HG03571 (cell line): ENCODE measurements around the gene CFAP46.
"Not testable (repeated sequence)": the region's sequence is repeated elsewhere in the genome, so short reads cannot be mapped to it uniquely, and the experiment has no call there.

Experiments
- ATAC-seq: cut with Tn5 transposase; IDR thresholded peaks from one replicate; pipeline ENCODE4 v1.9.1; 2021; ENCODE audit not compliant: unreplicated experiment

Gene CFAP46

DNA sequence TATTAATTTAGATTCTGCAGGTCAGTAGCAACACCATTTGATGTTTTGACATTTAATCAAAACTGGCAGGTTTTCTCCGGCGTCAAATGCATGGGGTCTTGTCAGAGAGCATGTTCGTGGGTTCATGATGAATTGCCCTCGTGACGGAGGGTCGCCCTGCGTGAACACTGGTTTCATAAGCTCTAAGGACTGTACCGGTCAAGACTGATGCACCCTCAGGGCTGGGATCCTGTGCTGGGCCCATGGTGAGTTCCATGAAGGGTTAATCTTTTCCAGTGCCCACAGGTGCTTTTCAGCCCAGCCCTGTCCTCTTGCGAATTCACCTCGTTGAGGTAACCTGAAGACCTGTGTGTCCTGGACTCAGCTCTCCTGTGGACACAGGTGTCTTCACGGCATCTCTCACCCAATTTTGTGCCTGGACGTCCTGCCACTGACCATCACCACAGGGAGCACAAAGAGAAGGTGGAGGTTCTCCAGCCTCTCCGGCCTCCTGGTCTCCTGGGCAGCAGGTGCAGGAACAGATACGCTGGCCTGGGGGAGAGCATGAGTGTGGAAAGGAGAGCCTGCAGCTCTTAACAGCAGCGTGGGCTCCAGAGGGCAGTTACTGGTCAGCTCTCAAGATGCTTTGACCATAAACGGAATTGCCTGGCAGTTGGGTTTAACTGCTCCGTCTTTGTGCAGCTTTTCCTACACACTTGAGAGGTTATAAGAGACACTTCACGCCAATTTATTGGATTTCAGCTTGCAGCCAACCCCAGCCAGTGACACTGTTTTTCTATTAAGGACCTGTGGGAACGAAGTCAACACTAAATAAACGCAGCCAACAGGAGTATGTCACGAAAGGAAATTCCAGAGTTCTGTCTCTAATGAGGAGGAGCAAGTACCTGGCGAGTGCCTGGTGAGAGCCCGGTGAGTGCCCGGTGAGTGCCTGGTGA is 37.4 kb upstream of the CFAP46 start:
- ATAC-seq, result no peak

DNA sequence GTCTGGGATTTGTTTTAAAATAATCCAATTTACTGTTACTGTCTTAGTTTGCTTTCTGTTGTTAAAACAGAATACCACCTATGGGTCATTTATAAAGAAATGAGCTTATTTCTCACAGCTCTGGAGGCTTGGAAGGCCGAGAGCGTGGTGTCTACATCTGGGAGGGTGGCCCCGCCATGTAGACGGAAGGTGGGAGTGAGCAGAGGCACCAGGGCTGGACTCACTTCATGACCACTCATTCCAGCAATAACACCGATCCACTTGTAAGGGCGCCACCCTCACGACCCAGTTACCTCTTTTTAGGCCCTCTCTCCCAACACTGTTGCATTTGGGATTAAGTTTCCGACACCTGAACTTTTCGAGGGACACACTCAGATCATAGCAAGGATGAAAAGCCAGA is 36.2 kb upstream of the CFAP46 start:
- no peak for ATAC-seq

DNA sequence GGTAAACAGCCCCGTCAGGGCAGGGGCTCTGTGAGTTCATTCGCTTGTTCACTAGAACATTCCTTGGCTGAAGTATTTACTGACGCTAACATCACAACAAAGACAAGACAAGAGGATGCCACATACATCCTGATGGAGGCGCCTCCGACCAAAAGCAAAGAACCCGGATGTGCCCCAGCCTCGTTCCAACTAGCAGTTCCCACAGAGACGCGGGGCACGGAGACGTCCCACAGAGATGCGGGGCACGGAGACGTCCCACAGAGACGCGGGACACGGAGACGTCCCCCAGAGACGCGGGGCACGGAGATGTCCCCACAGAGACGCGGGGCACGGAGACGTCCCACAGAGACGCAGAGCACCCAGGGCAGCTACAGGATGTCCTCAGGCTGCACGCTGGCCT is 35.4 kb upstream of the CFAP46 start:
- ATAC-seq, result no peak

DNA sequence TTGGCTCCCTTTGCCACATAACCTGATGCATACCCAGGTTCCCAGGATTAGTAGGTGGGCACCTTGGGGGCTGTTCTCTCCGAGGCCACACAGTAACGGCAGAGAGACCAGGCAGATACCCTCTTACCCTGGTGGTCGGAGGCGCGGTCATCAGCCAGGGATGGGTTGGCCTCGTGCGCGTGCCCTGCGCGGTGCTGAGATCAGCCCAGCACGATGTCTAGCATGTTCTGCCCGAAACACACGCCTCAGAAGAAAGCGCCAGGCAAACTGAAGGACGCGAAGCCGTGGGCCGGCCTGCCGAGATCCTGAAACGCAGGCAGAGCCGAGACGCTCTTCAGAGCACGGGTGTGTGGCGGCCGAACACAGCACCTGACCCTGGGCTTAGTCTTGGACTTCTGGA is 34.7 kb upstream of the CFAP46 start:
- ATAC-seq, result no peak

DNA sequence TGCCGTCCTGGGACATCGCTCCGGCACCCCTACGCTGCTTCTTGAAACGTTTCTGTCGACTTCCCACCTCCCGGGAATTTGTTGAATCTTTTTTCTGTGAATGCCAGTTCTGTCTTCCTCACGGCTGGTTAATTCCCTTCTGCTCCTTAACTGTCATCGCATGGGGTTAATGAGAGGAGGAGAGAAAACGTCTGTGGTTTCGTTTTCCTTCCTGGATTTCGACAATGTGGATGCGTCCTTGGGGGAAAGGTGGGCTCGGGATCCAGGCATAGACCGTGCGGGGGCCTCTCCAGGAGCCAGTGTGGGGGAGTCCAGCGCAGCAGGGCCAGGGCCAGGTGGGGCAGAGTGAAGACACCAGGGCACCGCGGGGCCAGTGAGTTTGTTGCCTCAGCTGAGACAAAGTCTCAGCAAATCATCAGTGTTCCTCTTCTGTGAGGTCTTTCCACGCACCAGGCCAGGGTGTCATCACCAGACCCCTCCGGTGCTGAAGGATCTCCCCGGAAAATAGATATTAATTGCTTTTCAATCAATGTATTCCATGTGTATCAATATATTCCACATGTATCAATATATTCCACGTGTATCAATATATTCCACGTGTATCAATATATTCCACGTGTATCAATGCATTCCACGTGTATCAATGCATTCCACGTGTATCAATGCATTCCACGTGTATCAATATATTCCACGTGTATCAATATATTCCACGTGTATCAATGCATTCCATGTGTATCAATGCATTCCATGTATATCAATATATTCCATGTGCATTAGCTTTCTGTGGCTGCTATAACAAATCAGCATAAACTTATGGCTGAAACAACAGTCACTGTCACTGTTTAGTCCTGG is 33.7 kb upstream of the CFAP46 start:
- no peak for ATAC-seq

DNA sequence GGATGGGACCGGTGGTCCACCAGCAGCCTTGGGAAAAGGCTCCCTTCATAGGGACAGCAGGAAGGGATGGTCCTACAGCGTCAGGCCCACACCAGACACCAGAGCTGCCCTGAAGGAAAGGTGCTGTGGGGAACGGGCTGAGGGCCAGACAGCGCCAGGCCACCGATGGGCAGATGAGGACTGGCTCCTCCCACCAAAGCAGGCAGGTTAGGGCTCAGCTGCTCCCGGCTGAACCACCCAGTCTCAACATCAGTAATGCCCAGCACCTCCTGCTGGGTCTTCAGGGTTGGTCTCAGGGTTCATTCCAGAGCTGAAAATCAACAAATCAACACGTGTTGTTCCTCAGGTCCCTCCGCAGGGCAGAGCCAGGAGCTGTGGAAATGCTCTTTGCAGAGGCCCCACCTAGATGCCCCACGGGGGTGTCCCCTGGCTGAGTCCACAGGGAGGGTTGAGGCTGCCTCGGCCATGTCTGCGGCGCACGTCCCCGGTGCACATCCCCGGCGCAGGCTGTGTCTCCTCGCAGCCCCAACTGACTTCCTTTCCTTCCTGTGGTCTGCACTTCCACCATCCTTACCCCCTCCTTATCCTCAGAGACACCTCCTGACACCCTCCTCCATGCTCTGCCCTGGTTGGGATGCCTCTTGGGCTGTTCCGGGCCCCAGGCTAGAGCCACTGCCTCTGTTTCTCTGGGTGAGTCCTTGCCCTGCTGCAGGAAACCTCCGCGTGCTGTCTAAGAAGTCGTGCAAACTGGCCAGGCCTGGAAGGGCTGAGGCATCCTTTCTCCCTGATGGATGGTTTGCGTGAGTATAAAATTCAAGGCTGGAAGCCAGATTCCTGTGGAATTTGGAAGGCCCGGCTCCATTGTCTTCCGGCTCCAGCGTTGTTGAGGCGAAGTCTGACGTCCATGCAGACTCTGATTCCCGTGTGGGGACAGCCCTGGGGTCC is 32.8 kb upstream of the CFAP46 start:
- ATAC-seq, result no peak

DNA sequence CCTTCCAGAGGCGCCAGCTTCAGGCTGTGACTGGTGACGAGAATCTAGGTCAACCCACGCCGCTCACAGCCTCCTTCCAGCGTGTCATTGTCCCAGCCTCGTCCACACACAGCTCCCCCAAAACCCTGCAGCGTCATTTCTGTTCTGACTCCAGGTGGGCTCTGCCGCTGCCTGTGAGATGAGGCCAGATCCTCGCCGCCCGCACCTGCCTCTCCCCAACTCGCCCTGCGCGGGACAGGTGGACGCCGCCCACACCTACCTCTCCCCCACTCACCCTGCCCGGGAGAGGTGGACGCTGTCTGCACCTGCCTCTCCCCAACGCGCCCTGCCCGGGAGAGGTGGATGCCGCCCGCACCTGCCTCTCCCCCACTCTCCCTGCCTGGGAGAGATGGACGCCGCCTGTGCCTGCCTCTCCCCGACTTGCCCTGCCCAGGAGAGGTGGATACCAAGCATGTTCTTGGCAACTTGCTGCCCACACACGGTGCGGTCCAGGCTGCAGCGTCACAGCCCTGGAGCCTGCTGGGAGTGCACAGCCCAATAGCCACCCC is 32.0 kb upstream of the CFAP46 start:
- no peak for ATAC-seq

DNA sequence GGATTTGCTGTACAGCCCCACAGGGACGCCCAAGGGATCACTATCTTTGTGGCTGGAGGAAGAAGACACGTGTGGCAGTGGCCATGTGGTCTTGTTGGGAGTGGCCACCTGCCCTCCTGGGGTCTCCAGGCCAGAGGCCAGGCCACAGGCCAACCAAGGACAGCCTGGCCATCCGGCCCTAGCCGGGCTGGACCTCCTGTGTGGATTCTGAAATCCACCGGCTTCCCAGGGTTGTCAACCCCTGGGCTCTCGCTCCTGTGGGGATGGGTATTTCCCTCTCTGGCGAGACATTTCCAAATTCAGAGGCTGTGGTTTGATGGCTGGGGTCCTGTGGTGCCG is 31.5 kb upstream of the CFAP46 start:
- ATAC-seq, result no peak

DNA sequence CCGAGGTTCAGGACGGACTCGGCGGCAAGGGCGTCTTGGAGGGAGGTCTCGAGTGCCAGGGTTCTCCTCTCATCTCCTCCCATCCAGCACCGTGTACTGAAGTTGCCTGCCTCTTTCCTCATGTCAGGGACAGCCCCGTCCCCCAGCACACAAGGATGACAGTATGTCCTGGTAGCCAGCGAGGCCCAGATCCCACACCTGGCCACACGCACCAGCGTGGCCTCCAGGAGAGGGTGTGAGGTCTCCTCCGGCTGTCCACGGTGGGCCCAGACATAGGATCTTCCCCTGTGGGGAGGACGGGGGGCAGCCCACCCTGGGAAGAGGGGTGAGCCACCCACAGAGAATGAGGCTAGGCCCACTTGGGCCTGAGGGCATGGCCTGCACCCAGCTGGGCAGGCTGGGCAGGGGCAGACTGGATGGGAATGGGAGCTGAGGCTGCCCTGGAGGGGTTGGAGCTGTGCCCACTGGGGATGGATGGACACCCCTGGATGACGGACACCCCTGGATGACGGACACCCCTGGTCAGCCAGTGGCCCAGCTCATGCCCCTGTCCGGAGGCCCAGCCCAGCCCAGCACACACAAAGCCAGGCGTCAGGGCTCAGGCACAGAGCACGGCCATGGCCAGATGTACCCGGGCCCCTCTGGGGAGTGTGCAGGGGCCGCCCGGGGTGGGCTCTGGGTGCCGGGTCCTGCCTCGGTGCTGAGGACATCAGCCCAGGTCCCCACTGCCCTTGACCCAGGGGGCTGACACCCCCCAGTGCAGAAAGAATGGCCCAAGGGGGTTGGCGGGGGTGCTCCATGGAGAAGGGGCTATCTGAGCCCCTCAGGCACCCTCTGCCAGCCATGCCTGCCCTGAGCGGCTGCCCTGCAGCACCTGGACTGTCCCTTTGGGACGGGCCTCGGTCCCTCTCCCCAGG is 30.9 kb upstream of the CFAP46 start:
- no peak for ATAC-seq

DNA sequence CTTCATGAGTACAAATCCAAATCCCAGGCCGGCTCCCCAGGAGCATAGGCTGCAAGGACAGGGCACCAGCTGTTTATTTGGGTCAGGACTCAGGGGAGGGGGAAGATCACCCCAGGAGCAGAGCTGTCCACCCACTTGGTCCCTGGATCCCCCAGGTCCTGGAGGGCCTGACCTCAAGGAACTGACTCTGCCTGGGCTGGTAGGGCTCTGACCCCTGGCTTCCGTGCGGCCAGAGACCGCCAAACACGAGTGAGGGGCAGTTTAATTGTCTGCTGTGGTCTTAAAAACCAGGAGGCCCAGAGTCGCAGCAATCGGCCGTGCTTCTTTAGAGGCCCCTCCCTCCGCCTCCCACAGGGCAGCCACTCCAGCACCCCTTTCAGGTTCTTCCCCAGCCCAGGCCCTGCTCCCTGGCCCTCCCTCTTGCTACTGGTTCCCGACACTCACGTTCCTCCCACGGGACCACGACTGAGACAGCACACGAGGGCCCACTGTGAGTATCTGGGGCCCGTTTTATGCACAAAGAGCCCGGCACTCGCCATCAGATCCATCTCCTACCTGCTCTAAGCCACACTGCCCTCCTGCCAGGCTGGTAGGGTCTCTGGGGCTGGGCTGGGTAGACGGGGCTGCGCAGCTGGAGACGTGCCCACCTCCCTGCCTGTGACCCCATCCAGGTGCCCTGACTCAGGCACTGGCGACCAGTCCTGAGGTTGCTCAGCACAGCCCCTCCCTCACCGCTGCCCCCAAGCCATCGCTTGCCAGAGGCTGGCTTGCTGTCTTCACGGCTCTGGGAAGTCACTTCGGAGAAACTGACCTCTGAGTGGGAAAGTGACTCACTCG is 30.0 kb upstream of the CFAP46 start:
- ATAC-seq, result no peak

DNA sequence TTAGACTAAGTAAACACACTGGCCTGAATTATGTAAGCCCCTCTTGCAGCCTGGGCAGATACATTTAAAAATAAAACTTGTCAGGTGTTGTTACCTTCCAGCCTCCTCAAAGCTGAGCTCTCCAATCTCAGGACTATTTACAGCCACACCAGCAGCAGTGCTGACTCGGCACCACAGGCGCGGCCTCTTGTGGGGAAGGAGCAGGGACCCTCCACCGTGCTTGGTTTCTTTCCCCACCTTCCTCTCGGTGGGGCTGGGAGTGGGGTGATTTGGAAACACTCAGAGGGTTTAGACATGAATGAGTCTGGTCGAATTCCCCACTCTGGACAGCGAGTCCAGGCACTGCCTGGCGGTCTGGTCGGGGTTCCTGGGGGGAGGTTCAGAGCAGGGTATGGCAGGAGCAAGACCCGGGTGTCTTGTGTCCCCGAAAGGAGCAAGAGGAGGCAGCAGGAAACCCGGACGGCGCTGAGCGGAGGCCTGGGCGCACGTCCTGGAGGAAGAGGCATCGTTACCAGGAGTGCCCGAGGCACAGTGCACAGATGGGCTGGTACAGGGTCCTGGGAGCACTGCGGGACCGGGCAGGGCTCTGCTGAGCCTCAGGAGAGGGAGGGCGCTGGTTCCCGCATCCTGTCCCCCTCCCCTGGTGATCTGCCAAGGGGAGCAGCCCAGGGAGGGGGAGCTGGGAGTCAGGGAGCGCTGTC is 29.2 kb upstream of the CFAP46 start:
- no peak for ATAC-seq

DNA sequence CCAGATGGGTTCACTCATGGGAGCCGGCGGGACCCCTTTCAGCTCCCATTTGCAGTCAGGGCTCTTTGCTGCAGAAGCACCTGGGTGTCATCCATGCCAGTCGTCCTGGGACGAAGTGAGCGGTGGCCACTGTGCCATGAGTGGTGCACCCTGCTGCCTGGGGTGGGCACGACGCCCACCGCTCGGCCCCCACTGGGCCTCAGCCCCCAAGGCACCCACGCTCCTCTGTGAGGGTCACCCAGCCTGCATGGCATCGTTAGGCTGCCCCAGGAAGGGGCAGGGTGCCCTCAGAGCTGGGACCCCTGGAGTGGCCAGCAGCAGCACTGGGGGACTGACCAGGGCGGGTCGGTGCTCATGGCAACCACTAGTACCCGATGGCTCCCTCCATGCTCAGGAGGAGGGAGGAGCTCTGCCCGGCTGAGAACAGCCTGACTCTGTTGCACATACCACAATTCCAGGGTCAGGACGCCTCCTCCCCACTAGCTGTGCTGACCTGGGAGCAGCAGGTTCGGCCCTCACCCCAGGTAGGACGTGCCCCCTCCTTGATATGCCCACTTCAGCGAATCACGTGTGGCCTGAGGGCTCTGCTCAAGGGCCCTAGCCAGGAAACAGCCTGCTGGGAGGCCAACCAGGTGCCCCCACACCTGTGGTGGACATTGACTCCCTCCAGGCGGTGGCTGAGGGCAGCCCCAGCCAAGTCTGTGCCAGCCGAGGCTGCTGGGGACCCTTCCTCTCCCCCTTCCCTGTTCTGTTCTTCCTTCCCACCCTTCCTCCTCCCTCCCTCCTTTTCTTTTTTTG is 28.5 kb upstream of the CFAP46 start:
- ATAC-seq, result no peak

DNA sequence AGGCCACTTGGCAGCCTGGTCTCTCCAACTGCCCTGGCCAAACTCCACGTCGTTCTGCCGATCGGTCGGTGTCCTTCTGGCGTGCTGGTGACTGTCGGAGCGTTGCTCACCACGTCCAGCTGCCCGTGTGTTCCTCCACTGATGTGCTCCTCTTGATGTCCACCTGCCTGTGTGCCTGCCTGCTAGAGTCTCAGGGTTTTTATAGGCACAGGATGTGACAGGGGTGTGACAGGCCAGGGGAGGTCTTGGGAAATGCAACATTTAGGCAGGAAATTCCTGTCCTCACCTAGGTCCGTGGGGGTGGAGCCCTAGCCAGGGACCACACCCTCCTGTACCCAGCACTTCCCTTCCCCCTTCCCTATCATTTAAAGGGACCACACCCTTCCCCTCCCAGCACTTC is 25.2 kb upstream of the CFAP46 start:
- ATAC-seq, result no peak

DNA sequence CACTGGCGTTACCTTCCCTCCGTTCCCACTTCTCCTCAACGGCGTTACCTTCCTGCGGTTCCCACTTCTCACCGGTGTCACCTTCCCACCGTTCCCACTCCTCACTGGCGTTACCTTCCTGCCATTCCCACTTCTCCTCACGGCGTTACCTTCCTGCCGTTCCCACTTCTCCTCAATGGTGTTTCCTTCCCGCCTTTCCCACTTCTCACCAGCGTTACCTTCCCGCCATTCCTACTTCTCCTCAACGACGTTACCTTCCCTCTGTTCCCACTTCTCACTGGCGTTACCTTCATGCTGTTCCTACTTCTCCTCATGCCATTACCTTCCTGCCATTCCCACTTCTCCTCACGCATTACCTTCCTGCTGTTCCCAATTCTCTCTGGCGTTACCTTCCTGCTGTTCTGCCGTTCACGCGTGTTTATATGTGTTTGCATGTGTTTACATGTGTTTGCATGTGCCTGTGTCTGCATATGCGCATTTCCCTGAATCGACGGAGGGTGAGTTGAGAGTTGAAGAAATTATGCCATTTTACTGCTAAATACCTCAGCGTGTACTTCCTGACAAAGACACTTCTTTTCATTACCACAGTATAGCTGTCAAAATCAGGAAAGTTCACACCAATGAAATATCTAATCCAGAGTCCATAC is 23.2 kb upstream of the CFAP46 start:
- ATAC-seq, result no peak

DNA sequence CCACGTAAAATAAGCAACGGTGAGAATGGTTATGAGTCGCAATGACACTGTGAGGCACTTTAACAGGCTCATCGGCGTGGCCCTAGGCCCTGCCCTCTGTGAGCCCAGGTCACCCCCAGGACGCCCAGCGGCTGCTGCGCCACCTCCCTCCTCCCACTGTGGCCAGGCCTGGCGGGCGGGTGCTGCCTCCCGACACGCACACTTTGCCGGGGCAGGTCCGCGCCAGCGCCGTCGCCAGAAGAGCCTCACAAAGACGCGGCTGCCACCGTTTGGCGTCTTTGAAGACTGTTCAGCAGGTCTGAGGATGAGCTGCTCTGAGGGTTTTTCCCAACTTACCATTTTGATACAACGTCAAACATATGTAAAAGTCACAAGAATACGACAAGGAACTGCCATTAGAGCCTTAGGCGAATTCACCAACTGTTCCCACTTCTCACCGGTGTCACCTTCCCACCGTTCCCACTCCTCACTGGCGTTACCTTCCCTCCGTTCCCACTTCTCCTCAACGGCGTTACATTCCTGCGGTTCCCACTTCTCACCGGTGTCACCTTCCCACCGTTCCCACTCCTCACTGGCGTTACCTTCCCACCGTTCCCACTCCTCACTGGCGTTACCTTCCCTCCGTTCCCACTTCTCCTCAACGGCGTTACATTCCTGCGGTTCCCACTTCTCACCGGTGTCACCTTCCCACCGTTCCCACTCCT is 22.5 kb upstream of the CFAP46 start:
- not testable (repeated sequence) for ATAC-seq

DNA sequence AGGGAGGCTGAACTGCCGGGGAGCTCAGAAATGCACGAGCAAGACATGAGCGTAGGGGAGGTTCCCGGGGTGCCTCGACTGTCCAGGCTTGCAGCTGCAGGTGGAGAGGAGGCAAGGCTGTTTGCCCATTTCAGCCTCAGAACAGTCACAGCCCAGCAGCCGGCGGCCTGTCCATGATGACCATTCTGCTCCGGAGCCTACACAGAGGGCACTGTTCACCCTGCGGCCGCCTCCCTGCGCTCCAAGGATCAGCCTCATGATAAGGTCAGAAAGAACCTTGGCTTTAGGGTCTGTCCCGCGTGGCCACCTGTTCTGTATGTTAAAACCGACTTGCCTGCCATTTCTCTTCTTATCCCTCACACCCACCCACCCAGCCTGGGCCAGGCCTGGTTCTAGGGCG is 21.9 kb upstream of the CFAP46 start:
- no peak for ATAC-seq
